Measurements from ENCODE around the gene TTC23. TPM values are rescaled to one million over a fixed set of nuclear protein-coding genes. Genes with fewer than 3 reads are reported as not detected.

TTC23 gene
- total RNA-seq, 1 donor from 2014 or later, result 25.0 TPM

GRCh38 chr15:99108993-99109392 lies 140.4 kb downstream of the TTC23 start:
- no peaks in the 10 kb centered on the region for H3K27me3 Mint-ChIP-seq (ENCODE audit: low read depth)
- H3K27ac Mint-ChIP-seq (ENCODE audit: unreplicated experiment), result no peak overlapping the region
- no peak overlapping the region for H3K4me3 Mint-ChIP-seq (ENCODE audit: unreplicated experiment)
- H3K4me1 Mint-ChIP-seq (ENCODE audit: low read depth), result peaks cover 39% of the 10 kb centered on the region
- no peak for TF ChIP-seq CTCF (IDR thresholded peaks at IDR 0.05)
- peaks cover 5% of the 10 kb centered on the region for H3K36me3 Mint-ChIP-seq (ENCODE audit: low read depth)
- DNase-seq (ENCODE audit: low spot score), result peak; percentile 22
- H3K9me3 Mint-ChIP-seq (ENCODE audit: low read depth), result no peaks in the 10 kb centered on the region

- H3K4me3 Mint-ChIP-seq (ENCODE audit: unreplicated experiment), result peak overlapping the region; percentile 55
- peak; percentile 18 for DNase-seq (ENCODE audit: low spot score)
- peaks cover 2% of the 10 kb centered on the region for H3K27me3 Mint-ChIP-seq (ENCODE audit: low read depth)
- H3K36me3 Mint-ChIP-seq (ENCODE audit: low read depth), result no peaks in the 10 kb centered on the region
- no peak for TF ChIP-seq CTCF (IDR thresholded peaks at IDR 0.05)
- H3K27ac Mint-ChIP-seq (ENCODE audit: unreplicated experiment), result no peak overlapping the region
- no peaks in the 10 kb centered on the region for H3K9me3 Mint-ChIP-seq (ENCODE audit: low read depth)
- peaks cover 39% of the 10 kb centered on the region for H3K4me1 Mint-ChIP-seq (ENCODE audit: low read depth)
Measured at GRCh38 chr15:99106417-99107220, 142.8 kb downstream of the TTC23 start.

- Mint-ChIP-seq H3K36me3 (ENCODE audit: low read depth) (no peaks in the 10 kb centered on the region), H3K4me3 (ENCODE audit: unreplicated experiment) (peak overlapping the region; percentile 73), H3K27me3 (ENCODE audit: low read depth) (peaks cover 2% of the 10 kb centered on the region), H3K27ac (ENCODE audit: unreplicated experiment) (no peak overlapping the region), H3K4me1 (ENCODE audit: low read depth) (peaks cover 32% of the 10 kb centered on the region), H3K9me3 (ENCODE audit: low read depth) (no peaks in the 10 kb centered on the region)
- TF ChIP-seq CTCF (IDR thresholded peaks at IDR 0.05), result peak; percentile 51
- DNase-seq (ENCODE audit: low spot score), result peak; percentile 88
Measured at GRCh38 chr15:99105514-99106341, 143.7 kb downstream of the TTC23 start.

- no peaks in the 10 kb centered on the region for H3K9me3 Mint-ChIP-seq (ENCODE audit: low read depth)
- H3K27ac Mint-ChIP-seq (ENCODE audit: unreplicated experiment), result no peak within 1 kb of the TSS
- H3K4me3 Mint-ChIP-seq (ENCODE audit: unreplicated experiment), result peak within 1 kb of the TSS; percentile 73
- peaks cover 27% of the 10 kb centered on the region for H3K4me1 Mint-ChIP-seq (ENCODE audit: low read depth)
- TF ChIP-seq CTCF (IDR thresholded peaks at IDR 0.05), result peak; percentile 93
- peak; percentile 94 for DNase-seq (ENCODE audit: low spot score)
- H3K27me3 Mint-ChIP-seq (ENCODE audit: low read depth), result peaks cover 4% of the 10 kb centered on the region
- no peaks in the 10 kb centered on the region for H3K36me3 Mint-ChIP-seq (ENCODE audit: low read depth)
Measured at GRCh38 chr15:99104788-99105513, 144.4 kb downstream of the TTC23 start, which contains the start of gene SYNM. SYNM (plus strand) TSS chr15:99105080; CDS start chr15:99105200, 120 bp downstream.

GRCh38 chr15:99103279-99103678 lies 146.1 kb downstream of the TTC23 start:
- peaks cover 4% of the 10 kb centered on the region for H3K27me3 Mint-ChIP-seq (ENCODE audit: low read depth)

More at GRCh38 chr15:99103279-99103678, 146.1 kb downstream of the TTC23 start:
- TF ChIP-seq CTCF (IDR thresholded peaks at IDR 0.05), result no peak
- H3K4me3 Mint-ChIP-seq (ENCODE audit: unreplicated experiment), result no peak overlapping the region
- DNase-seq (ENCODE audit: low spot score), result peak; percentile 21
- H3K27ac Mint-ChIP-seq (ENCODE audit: unreplicated experiment), result no peak overlapping the region
- no peaks in the 10 kb centered on the region for H3K9me3 Mint-ChIP-seq (ENCODE audit: low read depth)
- peaks cover 15% of the 10 kb centered on the region for H3K4me1 Mint-ChIP-seq (ENCODE audit: low read depth)
- H3K36me3 Mint-ChIP-seq (ENCODE audit: low read depth), result no peaks in the 10 kb centered on the region

Measured in chondrocyte (in vitro differentiated cells).